HG02970 (cell line): Measurements from ENCODE around the gene COL20A1.
"Not testable (repeated sequence)": the region's sequence is repeated elsewhere in the genome, so short reads cannot be mapped to it uniquely, and the experiment has no call there.

ENCODE experiments used
- ATAC-seq: cut with Tn5 transposase; IDR thresholded peaks from one replicate; pipeline ENCODE4 v1.9.1; 2021; ENCODE audit warnings: mild to moderate bottlenecking, moderate library complexity, moderate number of reproducible peaks; ENCODE audit not compliant: unreplicated experiment, low FRiP score

The COL20A1 gene

DNA sequence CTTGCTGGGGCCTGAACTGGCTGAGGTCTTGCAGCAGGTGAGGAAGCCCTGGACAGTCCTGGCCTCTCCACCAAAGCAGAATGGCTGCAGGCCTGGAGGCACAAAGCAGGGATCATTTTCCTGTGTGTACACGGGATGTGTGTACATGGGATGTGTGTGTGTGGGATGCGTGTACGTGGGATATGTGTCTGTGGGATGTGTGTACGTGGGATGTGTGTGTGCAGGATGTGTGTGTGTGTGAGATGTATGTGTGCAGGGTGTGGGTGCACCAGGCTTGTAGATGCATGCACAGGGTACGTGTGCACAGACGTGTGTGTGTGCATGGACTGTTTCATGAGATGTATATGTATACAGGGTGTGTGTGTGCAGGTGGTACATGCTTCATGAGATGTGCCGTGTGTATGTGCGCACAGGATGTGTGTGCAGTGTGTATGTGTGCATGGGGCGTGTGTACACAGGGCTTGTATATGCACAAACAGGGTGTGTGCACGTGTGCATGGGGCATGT, 76.1 kb downstream of the COL20A1 start:
- no peak for ATAC-seq

DNA sequence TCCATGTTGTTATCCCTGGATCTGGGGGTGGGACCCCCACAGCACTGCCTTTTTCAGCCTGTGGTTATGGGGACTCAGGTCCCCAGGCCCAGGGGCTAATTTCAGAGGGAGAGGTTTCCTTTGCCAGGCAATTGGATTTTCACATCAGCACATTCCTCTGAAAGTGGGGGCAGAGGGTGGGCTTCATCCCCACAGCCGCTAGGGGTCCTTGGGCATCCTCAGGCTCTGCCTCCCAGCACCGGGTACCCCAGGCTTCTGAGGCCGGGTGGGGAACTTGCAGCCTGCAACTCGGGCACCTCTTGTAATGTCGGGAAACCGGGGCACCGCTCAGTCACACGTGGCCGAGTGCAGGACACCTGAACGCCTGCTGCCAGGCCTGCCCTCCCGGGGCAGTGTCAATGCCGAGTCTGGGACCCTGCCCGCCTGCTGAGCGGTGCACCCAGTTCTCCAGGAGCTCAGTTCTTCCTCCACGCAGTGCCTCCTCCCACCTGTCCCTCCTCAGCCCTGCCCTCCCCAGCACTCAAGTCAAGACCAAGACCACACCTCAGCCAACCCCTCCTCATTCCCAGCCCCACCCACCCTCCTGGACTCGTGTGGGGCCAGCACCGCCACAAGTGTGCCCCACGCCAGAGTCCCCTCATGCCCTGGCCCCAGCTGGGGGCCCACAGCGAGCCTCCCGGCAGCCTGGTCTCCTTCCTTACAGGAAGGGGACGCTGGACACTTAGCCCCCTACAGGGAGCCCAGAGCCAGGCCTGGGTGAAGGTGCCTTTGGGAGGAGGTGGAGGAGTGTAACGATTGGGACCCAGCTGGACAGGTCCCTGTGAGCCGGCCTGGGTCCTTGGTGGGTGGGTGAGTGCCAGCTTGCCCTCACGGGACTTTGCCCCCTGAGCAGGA, 77.0 kb downstream of the COL20A1 start:
- no peak for ATAC-seq

DNA sequence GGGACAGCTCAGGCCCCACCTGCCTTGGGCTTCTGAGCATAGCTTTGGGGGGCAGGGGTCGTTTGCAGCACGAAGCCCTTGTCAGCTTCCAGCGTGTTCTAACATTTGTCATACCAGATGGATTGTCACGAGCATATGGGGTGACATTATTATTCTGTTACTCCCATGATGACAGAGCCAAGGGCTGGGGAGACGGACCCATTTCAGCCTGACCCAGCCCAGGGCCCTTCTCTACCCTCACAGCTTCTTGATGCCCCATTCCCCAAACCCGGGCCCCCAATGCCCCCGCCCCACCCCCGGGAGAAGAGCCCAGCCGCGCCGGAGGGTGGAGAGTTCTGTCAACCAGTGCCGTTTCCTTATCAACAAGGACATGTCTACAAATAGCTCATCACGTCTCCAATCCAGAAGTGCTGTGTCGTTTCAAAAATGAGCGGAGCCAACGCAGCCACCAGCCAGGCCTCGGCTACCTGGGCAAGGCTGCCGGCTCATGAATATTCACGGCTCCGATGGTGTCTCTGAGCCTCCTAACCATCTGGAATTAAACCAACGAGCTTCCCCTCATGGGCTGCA, 77.7 kb downstream of the COL20A1 start:
- no peak for ATAC-seq

DNA sequence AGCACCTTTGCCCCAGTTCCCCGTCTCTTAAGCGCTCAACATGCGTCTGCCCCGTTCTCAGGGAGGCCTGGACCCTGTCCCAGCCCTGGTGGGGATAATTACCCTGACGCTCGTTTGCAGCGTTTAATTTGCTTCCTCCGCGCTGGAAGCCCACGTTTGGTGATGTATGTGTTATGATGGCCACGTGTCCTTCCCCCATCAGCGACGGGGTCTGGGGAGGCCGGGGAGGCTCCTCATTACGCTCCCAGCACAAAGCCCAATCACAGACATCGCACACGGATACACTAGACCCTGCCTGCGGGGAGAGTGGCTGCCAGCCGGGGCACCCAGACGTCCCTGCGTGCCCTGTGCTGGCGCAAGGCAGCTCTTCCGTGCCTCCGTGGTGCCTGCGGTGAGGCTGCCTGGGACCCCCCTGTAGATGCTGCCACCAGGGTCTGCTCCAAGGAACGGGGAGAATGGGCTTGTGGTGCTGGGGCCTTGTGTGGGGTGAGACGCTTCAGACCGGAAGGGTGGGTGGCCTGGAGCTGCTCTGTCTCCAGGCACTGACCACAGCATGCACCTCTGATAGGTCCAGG, 78.4 kb downstream of the COL20A1 start:
- no peak for ATAC-seq

DNA sequence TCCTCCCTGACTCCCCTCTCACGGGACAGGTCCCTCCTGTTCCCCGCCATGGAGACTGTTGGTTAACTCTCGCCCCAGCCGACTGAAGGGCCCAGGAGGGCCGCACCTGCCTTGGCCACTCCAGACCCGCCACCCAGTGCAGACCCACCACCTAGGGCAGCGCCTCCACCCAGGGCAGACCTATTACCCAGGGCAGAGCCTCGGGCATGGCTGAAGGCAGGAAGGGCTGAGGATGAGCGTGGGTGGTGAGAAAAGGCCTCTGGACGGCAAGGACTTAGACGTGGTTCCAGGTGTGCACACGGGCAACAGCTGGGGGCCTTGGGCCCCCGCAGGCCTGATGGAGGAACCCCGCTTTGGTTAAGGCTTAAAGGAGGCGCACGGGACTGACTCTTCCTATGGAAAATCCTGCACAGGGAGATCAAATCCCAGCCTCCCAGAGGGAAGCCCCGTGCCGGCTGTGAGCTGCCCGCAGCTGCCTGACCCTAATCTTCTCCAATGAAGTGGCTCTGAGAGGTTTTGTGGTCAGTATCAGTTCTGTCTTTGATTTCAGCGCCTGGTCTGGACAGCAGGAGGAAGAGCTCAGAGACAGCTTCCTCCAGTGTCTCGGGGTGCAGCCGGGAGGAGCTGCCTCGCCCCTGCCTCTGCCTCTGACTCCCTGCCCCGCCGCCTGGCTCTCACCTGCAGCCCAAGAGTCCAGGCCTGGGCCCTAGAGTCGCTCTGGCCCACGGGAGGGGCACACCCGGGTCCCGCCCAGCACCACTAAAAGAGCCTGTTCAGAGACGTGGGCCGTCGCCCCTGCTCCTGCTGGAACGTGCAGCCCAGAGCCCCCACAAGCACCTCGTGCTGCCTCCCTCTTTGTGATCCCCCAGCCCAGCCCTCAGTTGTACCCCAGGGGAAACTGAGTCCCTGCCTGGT, 80.2 kb downstream of the COL20A1 start:
- ATAC-seq = no peak

DNA sequence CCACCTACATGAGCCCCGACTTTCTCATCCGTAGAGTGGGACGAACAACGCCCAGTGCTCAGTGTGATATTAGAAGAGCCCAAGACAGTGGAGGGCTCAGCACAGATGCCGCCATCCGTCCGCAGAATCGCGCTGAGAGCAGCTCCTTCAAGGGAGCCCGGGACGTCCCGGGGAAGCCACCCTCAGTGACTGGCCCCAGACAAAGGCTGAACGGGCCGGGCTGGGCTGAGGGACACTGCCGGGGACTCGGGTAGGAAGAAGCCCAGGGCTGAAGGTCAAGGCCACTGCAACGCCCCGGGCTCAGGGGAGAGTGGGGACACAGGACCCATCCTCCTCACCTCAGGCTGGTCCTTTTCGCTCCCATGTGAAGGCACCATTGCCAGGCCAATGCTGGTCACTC, 81.0 kb downstream of the COL20A1 start:
- ATAC-seq = no peak

DNA sequence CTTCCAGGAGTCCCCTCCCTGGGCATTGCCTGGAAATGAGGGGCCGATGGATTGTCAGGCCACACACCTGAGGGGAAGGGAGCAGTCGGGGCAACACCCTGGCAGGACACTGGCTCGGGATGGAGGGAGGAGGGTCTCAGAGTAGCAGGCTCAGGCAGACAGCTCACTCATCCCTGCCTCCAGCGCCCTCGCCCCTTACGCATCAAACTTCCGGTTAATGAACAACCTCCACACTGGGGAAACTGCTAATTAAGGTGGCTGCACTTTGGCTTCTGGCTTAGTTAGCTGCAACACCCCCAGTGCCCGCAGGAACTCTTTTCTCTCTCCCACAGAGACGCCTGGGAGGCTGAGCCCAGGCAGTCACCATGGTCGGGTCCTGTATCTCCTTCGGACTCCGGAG, 81.5 kb downstream of the COL20A1 start:
- ATAC-seq = no peak

DNA sequence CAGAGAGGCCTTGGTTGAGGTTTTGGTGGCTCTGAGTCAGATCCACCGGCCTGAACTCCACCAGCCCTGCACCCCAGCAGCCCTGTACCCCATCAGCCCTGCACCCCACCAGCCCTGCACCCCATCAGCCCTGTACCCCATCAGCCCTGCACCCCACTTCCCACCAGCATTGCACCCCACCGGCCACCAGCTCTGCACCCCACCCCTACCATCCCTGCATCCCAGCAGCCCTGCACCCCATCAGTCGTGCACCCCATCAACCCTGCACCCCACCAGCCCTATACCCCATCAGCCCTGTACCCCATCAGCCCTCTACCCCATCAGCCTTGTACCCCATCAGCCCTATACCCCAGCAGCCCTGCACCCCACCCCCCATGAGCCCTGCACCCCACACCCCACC, 82.5 kb downstream of the COL20A1 start:
- ATAC-seq = no peak

DNA sequence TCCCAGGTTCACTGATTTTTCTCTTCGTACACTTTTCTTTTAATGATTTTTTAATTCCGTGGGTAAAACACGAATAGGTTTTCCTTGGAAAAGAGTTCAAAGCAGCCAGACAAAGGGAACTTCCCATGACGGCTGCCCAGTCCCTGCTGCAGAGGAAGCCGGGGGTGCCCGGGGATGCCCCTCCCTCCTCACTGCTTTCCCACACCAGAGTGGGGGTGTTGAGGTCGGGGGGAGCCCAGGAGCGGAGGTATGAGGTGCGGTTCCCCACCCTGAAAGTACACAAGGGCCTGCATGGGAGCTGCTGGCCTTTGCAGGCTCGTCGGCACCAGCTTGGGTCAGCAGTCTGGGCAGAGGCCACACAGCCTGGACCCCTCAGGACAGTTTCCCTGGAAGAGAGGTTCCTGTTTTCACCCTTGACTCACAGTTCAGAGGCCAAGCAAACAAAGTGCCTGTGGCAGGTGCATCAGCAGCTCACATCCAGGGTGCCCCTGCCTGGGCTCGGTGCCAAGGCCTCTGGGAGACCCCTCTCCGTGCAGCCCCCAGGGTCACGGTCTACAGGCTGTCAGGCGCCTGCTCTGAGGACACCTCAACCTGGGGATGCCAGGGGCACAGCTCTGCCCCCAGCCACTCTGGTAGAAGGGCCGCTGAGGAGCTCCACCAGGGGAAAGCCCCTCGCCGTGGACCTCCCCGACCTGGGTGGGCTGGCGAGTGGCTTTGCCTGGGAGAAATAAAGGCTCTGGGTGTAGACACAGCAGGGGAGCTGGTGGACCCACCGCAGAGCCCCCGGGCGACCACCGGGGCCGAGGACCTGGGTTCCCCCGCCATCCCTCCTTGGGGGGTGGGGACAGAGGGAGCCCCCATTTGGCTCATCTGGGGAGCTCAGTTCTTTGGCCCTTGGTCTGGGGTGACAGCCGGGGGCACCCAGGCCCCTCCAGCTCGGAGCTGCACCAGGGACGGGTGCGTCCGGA, 83.6 kb downstream of the COL20A1 start:
- no peak for ATAC-seq

DNA sequence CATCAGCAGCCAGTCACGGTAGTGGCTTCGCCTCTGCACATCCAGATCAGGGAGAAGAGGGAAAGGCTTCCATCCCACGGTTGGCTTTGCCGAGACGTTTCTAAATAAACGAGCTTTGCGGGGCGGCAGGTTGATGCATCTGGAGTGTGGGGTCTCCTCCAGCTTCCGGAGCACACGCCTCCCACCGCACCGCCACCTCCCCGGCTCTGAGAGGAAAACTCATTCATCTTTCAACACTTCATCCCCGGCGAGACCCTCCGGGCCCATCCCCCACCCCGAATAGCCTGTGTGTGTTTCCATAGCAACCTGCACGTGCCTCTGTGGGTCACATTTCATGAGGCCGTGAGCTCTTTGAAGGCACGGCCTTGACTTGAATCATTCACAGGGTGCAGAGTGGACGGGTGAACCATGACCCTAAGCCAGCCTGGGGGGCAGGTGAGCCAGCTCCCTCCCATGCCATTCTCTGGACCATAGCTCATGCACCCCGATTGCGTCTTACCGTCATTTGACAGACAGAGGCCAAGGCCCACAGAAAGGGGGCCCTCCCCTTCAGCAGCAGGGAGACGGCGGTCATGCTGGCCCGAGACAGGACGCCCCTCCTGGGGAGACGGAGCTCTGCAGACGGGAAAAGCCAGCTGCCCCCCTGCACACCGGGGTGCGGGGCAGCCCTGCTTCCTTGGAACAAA, 84.4 kb downstream of the COL20A1 start:
- ATAC-seq = no peak

DNA sequence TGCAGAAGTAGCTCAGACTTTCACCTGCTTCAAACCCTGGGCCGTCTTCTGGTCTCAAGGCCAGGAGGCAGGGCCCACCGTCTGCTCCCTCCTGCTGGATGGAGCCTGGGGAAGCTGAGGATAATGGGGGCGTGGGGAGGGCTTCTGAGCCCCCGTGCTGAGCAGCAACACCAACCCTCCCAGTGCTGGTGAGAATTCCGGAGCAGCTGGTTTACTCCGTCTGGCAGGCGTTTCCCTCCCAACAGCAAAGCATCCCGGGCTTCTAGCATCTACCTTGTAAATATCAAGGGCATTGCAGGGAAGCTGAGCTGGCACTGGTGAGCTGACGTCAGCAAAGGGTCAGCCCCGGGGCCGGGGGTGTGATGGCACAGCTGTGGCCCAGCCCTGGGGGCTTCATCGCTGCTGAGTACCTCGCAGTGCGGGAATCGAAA, 85.0 kb downstream of the COL20A1 start:
- ATAC-seq = no peak

DNA sequence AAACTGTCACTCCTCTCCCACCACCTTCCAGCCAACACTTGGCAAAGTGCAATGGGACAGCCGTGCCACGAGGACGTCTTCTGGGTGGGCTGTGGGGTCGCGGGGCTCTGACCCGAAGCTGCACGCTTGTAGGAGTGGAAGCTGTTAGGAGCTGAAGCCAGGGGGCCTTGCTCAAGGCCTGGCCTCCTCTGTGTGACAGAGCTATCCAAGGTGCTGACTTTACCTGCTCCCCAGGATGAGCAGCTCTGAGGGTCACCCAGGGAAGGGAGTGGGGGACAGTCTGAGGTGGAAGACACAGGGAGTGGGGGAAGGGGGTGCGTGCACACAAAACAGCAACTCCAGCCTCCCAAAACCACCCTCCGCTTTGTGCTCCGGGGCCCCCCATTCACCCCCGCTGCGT, 85.6 kb downstream of the COL20A1 start:
- ATAC-seq = no peak

DNA sequence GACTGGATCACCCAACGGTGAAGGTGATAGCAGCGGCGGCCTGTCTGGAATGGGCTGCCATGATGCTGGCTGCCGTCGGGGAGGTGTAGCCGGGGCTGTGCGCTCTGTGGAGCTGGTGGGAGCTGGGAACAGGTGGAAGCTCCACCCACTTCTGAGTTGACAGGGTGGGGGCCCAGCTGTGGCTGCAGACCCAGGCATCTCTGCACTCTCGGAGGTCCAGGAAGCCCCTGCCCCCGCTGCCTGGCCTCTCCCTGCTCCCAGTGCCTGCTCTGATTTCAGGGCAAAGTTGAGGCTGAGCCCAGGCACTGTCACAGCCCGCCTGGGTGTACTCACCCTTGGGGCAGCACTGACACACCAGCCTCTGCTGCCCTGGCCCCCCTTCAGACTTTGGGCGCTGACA, 86.3 kb downstream of the COL20A1 start:
- ATAC-seq = no peak

DNA sequence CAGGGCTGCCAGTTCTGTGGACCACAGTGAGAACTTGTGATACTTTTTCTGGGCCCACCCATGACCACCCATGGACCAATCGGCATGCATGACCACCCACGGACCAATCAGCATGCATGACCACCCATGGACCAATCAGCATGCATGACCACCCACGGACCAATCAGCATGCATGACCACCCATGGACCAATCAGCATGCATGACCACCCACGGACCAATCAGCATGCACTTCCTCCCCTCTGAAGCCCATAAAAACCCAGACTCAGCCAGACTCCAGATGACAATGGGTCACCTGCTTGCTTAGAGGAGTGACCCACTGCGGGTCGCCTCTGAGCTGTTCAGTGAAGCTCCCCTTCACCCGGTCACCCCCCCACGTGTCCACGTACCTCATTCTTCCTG, 86.9 kb downstream of the COL20A1 start:
- ATAC-seq = not testable (repeated sequence)

DNA sequence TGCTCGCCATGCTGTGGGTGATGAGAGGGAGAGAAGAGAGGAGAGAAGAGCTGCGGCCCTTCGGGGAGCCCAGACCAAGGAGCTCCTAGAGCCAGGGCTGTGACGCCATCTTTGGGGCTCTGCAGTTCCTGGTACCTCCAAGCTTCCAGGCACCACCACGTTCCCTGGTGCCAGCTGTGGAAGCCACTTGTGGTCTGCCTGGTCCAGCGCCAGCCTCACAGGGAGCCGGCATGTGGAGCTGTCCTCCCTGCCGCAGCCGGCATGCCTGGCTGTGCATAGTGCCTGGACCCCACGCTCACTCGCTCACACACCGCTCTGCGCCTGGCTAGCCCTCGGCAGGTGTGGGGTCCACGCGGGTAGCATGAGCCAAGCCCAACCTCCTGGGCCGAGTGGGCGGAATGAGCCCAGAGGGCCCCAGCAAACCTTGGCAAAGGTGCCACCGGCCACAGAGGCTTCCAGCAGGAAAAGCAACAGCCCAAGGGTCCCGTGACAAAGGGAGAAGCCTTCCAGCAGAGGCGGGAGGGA, 87.4 kb downstream of the COL20A1 start:
- no peak for ATAC-seq

DNA sequence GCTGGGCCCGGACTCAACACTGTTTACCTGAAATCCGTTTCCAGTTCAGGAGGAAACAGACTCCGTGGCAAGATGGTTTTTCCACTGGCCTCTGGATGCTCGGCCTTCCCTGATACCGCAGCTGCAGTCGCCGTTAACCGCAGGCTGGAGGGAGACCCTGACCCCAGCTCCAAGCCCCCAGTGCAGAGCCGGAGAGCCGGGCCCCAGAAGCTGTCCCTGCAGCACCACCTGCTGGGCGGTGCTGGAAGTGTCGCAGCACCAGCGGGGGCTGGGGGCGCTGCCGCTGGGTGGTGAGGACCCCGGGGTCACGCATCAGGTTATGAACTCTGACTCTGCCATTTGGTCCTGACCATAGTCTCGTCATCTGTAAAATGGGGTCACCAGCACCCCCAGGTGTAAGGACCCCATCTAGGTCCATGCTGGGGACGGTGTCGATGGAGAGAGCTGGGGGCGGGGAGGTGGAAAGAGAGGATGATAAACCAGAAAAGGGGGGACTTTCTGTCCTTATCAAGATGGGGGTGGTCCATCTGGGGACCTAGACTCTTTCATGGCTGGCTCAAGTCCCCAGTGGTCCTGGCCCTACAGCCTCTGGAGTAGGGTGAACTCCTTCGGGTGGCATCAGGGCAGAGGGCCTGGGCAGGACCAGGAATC, 88.9 kb downstream of the COL20A1 start:
- no peak for ATAC-seq

DNA sequence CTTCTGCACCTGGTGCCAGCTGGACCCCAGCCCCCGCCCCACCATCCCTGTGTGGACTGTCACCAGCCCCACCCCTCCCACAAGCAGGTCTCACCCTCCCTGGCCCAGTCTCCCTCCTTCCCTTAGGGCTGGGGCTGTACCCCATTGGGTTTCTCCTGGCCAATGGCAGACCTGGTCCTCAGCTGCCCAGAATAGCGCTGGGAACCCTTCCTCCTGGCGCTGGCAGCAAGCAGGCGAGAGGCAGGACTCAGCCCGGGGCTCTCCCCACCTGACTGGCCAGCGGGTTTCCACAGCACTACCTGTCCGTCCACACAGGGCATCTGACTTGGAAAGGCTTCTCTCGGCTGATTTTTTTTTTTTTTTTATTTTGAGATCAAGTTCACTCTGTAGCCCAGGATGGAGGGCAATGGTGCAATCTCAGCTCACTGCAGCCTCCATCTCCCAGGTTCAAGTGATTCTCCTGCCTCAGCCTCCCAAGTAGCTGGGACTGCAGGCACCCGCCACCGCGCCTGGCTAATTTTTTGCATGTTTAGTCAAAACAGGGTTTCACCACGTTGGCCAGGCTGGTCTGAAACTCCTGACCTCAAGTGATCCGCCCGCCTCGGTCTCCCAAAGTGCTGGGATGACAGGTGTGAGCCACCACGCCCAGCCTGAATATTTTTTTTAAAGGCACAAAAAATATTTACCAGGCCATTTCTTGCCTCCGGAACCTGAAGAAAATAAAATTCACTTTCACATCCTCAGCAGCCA, 89.7 kb downstream of the COL20A1 start:
- ATAC-seq = no peak
